Retinal pigment epithelial cell (primary cell): Measurements from ENCODE around the gene TMEM69.

Experiments used
- DNase-seq: peaks from one replicate; pipeline ENCODE4 v3.0.0-alpha.2; 2010; ENCODE audit warnings: low read depth
- H3K4me3 ChIP-seq: 2 replicates; pipeline ENCODE4 v1.5.1; 2011; ENCODE audit warnings: mild to moderate bottlenecking, low read length, control low read depth, moderate library complexity
- CTCF ChIP-seq: conservative IDR thresholded peaks from 2 replicates; pipeline ENCODE4 v1.5.1; 2011; ENCODE audit warnings: low read depth, low read length, control low read depth, inconsistent platforms

TMEM69 gene

GRCh38 chr1:45677751-45678245, 10.2 kb upstream of the TMEM69 start:
- no peak for DNase-seq
- no peak for TF ChIP-seq CTCF
- H3K4me3 ChIP-seq: no peak overlapping the region

GRCh38 chr1:45678489-45678888, 9.5 kb upstream of the TMEM69 start:
- DNase-seq: no peak
- no peak overlapping the region for H3K4me3 ChIP-seq
- TF ChIP-seq CTCF: no peak

GRCh38 chr1:45679123-45679522, 8.9 kb upstream of the TMEM69 start:
- no peak for TF ChIP-seq CTCF
- DNase-seq: no peak

GRCh38 chr1:45682942-45683341, 5.0 kb upstream of the TMEM69 start:
- no peak for TF ChIP-seq CTCF
- DNase-seq: no peak
- no peak overlapping the region for H3K4me3 ChIP-seq

More at GRCh38 chr1:45679123-45679522, 8.9 kb upstream of the TMEM69 start:
- no peak overlapping the region for H3K4me3 ChIP-seq

GRCh38 chr1:45684402-45684801, 3.6 kb upstream of the TMEM69 start:
- no peak for TF ChIP-seq CTCF
- DNase-seq: no peak
- peak overlapping the region; percentile 98 for H3K4me3 ChIP-seq

GRCh38 chr1:45685308-45686014, 2.5 kb upstream of the TMEM69 start:
- TF ChIP-seq CTCF: no peak
- peak overlapping the region; percentile 98 for H3K4me3 ChIP-seq
- DNase-seq: no peak

GRCh38 chr1:45686015-45686287, 2.0 kb upstream of the TMEM69 start:
- no peak for DNase-seq
- TF ChIP-seq CTCF: no peak
- H3K4me3 ChIP-seq: peak overlapping the region; percentile 98
